Heart left ventricle (tissue), 13 donors: ENCODE measurements around the gene CENPK.

Experiments used
- POLR2A ChIP-seq, 2 donors: fragments of 450-650 bp; IDR thresholded peaks; one replicate each; pipeline ENCODE4 v1.6.1; 2017; ENCODE audit warnings: antibody characterized with exemption in 2 of 2, mild to moderate bottlenecking in 2 of 2, moderate library complexity in 2 of 2
- TF ChIP-seq, protein P1 (sequence below), 12 donors: fragments of 200-600 bp; sonication (generic) in 4 of 12; IDR thresholded peaks; one replicate each; pipeline versions ENCODE4 v1.5.0 to v1.8.0; 2018 to 2022; ENCODE audit warnings: antibody characterized with exemption in 12 of 12, mild to moderate bottlenecking in 5 of 12
- donor health status: ischemic (EF 13 %, LVEDD 7.1; RV severe dilation, severe dysfunction).
- donor health status: DM: no; HTN: yes; CAD: no.
- donor health status: DM: no; HTN: no; CAD: no.
- donor health status: ischemic (EF 25% LVEDD 6.9; RV normal size, moderate dysfunction).
- donor health status: ischemic (EF 25% LVEDD 5.7; RV mildly dilated, moderate dysfunction).
- donor health status: ischemic (EF 35%, LVEDD 5.7; RV mildly dilated, moderate dysfunction).
- donor health status: nonischemic (EF 11% LVEDD 7.7; RV severe dilation, severe dysfunction).
- donor health status: DM: yes; HTN: yes; CAD: no.
- donor health status: PGD.
- donor health status: ischemic (EF 29% LVEDD 5.4; RV normal size, mild dysfunction).
- donor health status: nonischemic (EF 23%, LVEDD 6.1; RV moderate dilation, normal function).

DNA sequence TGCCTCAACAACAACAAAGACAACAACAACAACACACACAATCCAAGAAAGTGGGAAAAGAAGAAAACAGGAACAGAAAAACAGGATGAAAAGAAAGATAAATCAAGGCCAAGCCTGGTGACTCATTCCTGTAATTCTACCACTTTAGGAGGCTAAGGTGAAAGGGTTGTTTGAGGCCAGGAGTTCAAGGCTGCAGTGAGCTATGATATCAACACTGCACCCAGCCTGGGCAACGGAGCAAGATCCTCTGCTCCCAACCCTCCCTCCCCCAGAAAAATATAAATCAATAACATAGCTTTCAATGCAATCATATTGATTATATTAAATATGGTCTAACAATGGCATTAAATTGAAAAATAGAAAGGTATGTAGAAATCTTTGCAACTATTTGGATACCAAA is 32.1 kb downstream of the CENPK start:
- TF ChIP-seq, protein P1, sequence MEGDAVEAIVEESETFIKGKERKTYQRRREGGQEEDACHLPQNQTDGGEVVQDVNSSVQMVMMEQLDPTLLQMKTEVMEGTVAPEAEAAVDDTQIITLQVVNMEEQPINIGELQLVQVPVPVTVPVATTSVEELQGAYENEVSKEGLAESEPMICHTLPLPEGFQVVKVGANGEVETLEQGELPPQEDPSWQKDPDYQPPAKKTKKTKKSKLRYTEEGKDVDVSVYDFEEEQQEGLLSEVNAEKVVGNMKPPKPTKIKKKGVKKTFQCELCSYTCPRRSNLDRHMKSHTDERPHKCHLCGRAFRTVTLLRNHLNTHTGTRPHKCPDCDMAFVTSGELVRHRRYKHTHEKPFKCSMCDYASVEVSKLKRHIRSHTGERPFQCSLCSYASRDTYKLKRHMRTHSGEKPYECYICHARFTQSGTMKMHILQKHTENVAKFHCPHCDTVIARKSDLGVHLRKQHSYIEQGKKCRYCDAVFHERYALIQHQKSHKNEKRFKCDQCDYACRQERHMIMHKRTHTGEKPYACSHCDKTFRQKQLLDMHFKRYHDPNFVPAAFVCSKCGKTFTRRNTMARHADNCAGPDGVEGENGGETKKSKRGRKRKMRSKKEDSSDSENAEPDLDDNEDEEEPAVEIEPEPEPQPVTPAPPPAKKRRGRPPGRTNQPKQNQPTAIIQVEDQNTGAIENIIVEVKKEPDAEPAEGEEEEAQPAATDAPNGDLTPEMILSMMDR (IDR thresholded peaks at IDR 0.05), result no peak
- TF ChIP-seq POLR2A (IDR thresholded peaks at IDR 0.05), result no peak
